ENCODE results near the gene TUBB4A. TPM values are rescaled to one million over a fixed set of nuclear protein-coding genes. Genes with fewer than 3 reads are reported as not detected.
A peak's percentile ranks its signal among the peaks of the same experiment; 100 is the strongest.

TUBB4A gene
- total RNA-seq, 1 donor from 2014 or later, result 0.58 TPM

DNA sequence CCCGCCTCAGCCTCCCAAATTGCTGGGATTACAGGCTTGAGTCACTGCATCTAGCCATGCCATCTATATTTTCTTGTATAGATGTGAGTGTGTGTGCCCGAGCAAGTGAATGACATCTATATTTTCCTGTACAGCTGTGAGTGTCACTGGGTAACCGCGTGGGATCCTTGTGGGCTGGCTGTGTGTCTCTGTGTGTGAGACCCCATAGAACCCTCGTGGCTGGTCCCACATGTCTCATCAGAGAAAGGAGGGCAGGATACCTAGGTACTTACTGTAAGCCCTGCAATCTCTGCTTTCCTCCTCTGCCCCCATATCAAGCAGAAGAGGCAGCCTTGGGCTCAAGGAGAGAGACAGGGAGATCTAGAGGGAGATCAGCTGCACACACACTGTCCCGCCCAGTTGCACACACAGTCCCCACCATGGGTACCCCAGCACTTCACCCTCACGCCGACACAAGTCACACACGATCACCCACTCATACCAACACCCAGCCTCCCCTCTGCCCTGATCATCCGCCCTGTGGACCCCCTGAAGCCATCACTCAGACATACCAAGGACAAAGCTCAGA, 21.2 kb downstream of the TUBB4A start:
- H3K36me3 ChIP-seq, result no peaks in the 10 kb centered on the region
- H3K4me1 ChIP-seq, result peaks cover 5% of the 10 kb centered on the region
- no peaks in the 10 kb centered on the region for H3K9me3 ChIP-seq
- H3K4me3 ChIP-seq, result peak overlapping the region; percentile 51
- TF ChIP-seq, protein P1, sequence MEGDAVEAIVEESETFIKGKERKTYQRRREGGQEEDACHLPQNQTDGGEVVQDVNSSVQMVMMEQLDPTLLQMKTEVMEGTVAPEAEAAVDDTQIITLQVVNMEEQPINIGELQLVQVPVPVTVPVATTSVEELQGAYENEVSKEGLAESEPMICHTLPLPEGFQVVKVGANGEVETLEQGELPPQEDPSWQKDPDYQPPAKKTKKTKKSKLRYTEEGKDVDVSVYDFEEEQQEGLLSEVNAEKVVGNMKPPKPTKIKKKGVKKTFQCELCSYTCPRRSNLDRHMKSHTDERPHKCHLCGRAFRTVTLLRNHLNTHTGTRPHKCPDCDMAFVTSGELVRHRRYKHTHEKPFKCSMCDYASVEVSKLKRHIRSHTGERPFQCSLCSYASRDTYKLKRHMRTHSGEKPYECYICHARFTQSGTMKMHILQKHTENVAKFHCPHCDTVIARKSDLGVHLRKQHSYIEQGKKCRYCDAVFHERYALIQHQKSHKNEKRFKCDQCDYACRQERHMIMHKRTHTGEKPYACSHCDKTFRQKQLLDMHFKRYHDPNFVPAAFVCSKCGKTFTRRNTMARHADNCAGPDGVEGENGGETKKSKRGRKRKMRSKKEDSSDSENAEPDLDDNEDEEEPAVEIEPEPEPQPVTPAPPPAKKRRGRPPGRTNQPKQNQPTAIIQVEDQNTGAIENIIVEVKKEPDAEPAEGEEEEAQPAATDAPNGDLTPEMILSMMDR (IDR thresholded peaks at IDR 0.05), result no peak
- DNase-seq (no peak), ATAC-seq (no peak)
- H3K27ac ChIP-seq, result peak overlapping the region; percentile 79
- H3K27me3 ChIP-seq, result peaks cover 8% of the 10 kb centered on the region
- intact Hi-C loops (cut with DNase I), result no loop called here

DNA sequence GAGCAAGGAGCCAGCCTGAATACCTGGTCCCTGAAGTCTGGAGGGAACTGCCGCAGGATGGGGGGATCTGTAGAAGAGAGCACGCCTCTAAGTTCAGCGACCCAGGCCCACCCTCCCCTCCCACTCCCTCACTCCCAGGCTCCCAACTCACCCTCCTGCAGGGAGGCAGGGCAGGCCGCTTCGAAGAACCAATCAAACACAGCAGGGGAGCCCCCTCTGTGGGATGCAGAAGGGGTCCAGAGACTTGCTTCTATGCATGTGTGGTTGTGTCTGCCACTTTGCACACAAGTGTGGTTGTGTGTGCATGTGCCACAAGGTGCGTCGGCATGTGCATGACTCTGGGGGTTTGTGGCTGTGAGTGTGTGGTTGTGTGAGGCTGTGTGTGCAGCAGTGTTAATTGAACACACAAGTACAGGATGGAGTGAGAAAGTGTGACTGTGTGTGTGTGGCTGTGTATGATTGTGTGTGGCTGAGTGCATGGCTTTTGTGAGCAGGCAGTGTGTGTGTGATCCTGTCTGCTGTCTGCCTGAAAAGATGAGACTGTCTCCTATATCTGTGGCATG, 22.2 kb downstream of the TUBB4A start:
- TF ChIP-seq, protein P1 (IDR thresholded peaks at IDR 0.05), result no peak

DNA sequence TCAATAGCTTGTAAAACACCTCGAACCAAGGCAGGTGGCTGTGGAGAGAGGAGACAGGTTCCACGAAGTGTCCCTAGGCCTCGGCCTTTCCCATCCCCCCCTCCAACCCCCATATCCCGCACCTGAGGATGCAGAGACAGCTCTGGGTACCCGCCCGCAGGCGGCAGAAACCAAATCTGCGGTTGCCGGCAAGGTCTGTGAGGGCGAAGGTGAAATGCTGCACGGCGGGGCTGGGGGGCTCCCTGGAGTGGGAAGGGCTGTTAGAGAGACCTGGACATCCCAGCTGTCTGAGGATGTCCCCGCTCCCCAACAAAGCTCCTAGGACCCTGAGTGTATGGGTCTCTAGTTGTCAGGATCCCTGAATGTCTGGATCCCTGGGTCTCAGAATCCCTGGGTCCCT, 23.3 kb downstream of the TUBB4A start:
- Histone ChIP-seq H3K9me3 (no peaks in the 10 kb centered on the region), H3K36me3 (no peaks in the 10 kb centered on the region), H3K27ac (no peak overlapping the region), H3K27me3 (peaks cover 12% of the 10 kb centered on the region), H3K4me1 (peaks cover 10% of the 10 kb centered on the region), H3K4me3 (no peak overlapping the region)
- intact Hi-C loops (cut with DNase I), result no loop called here
- DNase-seq, result no peak
- ATAC-seq, result no peak
- TF ChIP-seq, protein P1 (IDR thresholded peaks at IDR 0.05), result no peak

More for the DNA sequence above, 22.2 kb downstream of the TUBB4A start:
- intact Hi-C loops (cut with DNase I), result no loop called here
- peaks cover 12% of the 10 kb centered on the region for H3K27me3 ChIP-seq
- H3K27ac ChIP-seq, result no peak overlapping the region
- no peak for ATAC-seq
- H3K4me1 ChIP-seq, result peaks cover 10% of the 10 kb centered on the region
- no peaks in the 10 kb centered on the region for H3K36me3 ChIP-seq
- H3K4me3 ChIP-seq, result no peak overlapping the region
- no peak for DNase-seq
- no peaks in the 10 kb centered on the region for H3K9me3 ChIP-seq

DNA sequence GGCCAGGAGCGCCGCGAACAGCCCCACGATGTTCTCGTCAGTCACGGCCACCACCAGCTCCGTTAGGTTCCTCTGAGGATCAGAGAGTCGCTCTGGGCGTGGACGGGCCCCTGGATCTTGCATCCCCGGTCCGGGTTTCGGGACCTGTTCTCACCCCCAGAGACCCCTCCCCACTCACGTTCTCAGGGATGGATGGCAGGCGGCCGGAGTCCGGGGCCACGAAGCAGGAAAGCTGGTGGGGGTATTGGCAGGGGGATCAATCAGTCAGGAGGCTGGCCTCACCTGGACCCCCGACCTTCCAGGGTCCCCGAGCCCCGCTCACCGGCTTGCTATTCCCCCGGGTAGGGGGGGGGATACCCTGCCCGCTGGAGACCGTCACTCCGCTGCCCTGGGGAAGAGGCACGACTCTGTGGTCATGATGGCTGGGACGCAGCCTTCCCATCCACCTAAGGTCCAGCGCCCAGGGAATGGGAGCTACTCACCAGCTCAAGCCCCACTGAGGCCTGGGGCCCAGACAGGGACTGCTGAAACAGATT, 25.1 kb downstream of the TUBB4A start:
- Histone ChIP-seq H3K4me3 (peak overlapping the region; percentile 21), H3K36me3 (no peaks in the 10 kb centered on the region), H3K27ac (no peak overlapping the region), H3K9me3 (no peaks in the 10 kb centered on the region), H3K4me1 (peaks cover 9% of the 10 kb centered on the region), H3K27me3 (peaks cover 12% of the 10 kb centered on the region)
- TF ChIP-seq, protein P1 (IDR thresholded peaks at IDR 0.05), result no peak
- intact Hi-C loops (cut with DNase I), result no loop called here
- DNase-seq (no peak), ATAC-seq (no peak)

DNA sequence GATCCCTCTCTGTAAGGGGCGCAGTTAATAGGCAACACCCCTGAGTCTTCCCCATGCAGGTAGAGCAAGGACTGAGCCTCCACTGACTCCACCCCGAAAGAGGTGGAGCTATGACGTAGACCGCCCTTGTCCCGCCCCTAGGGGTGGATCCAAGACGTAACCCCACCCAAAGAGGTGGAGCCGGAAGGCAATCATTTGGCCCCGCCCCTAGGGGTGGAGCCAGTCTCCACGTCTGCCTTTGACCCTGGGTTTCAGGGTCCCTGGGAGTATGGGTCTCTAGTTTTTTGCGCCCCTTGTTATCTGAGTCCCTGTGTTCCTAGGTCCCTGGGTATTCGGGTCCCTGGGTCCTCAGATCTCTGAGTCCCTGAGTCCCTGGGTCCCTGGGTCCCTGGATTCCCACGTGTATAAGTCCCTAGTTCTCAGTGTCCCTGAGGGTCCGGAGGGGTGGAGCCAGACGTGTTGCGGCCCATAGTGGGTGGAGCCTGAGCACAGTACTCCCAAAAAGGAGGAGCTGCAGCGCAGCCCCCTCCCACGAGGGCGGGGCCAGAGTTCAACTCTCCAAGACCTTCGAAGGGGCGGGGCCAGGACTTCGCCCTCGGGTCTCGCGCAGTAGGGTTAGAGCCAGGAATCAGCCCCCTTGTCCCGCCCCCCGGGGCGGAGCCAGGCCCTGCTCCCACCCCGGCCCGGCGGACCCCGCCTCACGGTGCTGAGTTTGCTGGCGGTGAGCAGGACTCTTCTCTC, 25.8 kb downstream of the TUBB4A start:
- Histone ChIP-seq H3K27me3 (peaks cover 12% of the 10 kb centered on the region), H3K4me3 (peak overlapping the region; percentile 21), H3K27ac (no peak overlapping the region), H3K9me3 (no peaks in the 10 kb centered on the region), H3K36me3 (no peaks in the 10 kb centered on the region), H3K4me1 (peaks cover 5% of the 10 kb centered on the region)
- DNase-seq (peak; percentile 93), ATAC-seq (peak; percentile 92)
- intact Hi-C loops (cut with DNase I), result no loop called here
- TF ChIP-seq, protein P1 (IDR thresholded peaks at IDR 0.05), result no peak

All from upper lobe of right lung (tissue), 1 donor.